GM18498 (cell line): ENCODE results near the gene ACBD4.

Experiments
- ATAC-seq: cut with Tn5 transposase; IDR thresholded peaks from one replicate; pipeline ENCODE4 v1.9.1; 2021; ENCODE audit warnings: mild to moderate bottlenecking, moderate library complexity; ENCODE audit not compliant: unreplicated experiment

ACBD4 gene, protein sequence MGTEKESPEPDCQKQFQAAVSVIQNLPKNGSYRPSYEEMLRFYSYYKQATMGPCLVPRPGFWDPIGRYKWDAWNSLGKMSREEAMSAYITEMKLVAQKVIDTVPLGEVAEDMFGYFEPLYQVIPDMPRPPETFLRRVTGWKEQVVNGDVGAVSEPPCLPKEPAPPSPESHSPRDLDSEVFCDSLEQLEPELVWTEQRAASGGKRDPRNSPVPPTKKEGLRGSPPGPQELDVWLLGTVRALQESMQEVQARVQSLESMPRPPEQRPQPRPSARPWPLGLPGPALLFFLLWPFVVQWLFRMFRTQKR

GRCh38 chr17:45135192-45135977 is at the start of gene ACBD4:
TSS of gene ACBD4 (plus strand) at chr17:45135687. CDS start at chr17:45136145, 458 bp downstream.
- ATAC-seq = peak; percentile 79

- ATAC-seq = no peak
These were observed 49.1 kb upstream of the ACBD4 start for GRCh38 chr17:45086391-45086790.

DNA sequence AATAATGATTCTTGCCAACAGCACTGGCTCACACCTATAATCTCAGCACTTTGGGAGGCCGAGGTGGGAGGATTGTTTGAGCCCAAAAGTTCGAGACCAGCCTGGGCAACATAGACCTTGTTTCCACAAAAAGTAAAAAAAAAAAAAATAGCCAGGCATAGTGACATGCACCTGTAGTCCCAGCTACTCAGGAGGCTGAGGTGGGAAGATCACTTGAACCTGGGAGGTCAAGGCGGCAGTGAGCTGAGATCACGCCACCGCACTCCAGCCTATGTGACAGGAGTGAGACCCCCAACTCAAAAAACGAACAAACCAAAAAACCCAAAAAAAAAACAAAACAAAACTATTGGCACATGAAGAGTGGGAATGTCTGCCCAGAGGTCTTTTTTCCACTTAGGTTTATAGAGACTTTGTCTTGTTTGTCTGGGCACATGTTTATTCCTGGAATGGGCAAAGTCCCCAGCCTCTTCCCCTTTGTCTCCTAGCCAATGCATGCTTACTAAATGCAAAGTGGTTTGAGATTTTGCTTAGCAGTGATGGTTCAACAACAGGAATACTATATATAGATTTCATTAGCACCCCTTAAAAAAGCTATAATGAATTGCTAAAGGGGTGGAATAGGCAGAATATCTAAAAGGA is 48.5 kb upstream of the ACBD4 start:
- no peak for ATAC-seq

GRCh38 chr17:45087504-45087975 is 47.9 kb upstream of the ACBD4 start:
- no peak for ATAC-seq

GRCh38 chr17:45087978-45088377 is 47.5 kb upstream of the ACBD4 start:
- ATAC-seq = no peak

DNA sequence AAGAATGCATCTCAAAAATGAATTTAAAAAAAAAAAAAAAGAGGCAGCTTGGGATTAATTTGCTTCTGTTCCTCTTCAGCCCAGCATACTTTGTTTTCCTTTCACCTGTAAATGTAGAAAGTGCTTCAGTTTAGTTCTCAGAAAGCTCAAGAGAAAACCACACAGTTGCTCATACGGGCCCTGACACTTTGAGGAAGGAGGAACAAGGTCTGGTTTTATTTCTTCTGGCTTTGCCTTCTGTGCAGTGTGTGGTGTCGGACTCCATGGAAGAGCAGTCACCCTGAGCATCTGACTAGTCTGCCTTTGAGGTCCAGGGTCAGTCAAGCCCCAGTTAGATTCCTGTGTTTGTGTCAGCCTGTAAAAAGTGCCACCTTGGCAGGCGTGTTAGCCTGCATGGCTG is 46.7 kb upstream of the ACBD4 start:
- ATAC-seq = no peak

DNA sequence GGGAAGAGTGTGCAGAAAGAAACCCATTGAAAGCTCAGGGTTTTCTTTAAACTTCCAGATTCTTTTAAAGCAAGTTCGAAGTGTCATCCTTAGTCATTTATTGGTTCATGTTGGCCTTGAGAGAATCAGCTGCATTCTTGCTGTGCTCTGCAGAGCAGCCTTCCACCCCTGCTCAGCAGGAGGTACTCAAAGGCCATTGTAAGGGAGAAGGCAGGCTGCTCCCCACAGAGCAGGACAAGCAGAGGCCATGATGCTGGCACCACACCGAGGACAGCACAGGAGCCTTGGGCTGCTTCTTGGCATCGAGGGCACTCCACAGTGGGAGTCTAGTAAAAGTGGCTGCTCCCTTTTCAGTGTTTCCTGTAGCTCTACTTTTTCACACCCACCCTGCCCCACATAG is 44.8 kb upstream of the ACBD4 start:
- ATAC-seq = no peak

DNA sequence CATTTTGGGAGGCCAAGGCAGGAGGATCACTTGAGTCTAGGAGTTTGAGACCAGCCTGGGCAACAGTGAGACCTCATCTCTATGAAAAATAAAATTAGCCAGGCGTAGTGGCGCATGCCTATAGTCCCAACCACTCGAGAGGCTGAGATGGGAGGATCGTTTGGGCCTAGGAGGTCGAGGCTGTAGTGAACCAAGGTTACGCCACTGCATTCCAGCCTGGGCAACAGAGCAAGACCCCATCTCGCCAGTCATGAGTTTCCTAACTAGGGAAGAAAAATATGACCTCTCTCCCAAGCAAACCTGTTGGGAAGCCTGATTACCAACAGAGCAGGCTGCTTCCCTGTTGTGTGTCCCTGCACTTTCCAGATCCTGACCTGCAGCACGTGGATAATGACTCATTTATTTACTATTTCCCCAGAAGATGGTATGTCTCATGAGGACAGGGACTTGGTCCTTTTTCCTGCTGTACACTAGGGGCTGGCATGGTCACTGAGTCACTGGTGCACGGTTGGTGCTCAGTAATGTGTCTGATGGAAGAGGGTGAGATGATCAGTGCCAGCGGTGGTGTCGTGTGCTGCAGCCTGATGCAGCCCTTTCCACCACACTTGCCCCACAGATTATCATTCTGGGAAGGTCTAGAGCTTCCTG is 43.6 kb upstream of the ACBD4 start:
- no peak for ATAC-seq

- ATAC-seq = no peak
These were observed 42.5 kb upstream of the ACBD4 start for GRCh38 chr17:45092911-45093430.

- ATAC-seq = no peak
These were observed 41.9 kb upstream of the ACBD4 start for GRCh38 chr17:45093444-45094110.

DNA sequence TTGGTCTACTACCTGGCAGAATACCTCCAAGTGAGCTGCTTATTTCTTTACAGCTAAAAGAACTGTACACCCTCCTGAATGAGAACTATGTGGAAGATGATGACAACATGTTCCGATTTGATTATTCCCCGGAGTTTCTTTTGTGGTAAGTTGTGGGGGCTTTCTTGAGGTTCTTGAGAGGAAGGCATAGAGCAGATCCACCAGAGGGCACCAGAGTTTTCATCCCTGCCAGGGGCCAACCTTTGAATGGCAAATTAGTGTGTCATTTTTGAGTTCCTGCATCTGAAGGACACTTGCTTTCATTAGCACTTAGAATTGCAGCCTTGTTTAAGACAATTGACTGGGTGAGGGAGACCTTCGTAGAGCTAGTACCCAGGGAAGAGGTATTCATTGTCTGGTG is 39.3 kb upstream of the ACBD4 start:
- ATAC-seq = no peak

- ATAC-seq = no peak
These were observed 38.6 kb upstream of the ACBD4 start for GRCh38 chr17:45096926-45097325.

- no peak for ATAC-seq
These were observed 37.2 kb upstream of the ACBD4 start for GRCh38 chr17:45098081-45098868.

- no peak for ATAC-seq
These were observed 36.4 kb upstream of the ACBD4 start for GRCh38 chr17:45098869-45099616.

DNA sequence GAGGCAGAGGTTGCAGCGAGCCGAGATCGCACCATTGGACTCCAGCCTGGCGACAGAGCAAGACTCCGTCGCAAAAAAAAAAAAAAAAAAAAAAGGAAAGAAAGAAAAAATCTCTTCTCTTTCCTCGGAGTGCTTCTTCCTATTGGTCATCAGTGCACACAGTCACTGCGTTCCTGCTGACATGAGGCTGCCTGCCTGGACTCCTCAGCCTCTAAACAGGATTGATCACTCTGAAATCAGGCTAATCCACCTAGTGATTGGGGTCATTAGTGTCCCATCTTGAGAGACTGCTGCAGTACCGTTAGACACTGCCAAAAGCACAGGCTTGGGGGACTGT is 34.0 kb upstream of the ACBD4 start:
- ATAC-seq = no peak

DNA sequence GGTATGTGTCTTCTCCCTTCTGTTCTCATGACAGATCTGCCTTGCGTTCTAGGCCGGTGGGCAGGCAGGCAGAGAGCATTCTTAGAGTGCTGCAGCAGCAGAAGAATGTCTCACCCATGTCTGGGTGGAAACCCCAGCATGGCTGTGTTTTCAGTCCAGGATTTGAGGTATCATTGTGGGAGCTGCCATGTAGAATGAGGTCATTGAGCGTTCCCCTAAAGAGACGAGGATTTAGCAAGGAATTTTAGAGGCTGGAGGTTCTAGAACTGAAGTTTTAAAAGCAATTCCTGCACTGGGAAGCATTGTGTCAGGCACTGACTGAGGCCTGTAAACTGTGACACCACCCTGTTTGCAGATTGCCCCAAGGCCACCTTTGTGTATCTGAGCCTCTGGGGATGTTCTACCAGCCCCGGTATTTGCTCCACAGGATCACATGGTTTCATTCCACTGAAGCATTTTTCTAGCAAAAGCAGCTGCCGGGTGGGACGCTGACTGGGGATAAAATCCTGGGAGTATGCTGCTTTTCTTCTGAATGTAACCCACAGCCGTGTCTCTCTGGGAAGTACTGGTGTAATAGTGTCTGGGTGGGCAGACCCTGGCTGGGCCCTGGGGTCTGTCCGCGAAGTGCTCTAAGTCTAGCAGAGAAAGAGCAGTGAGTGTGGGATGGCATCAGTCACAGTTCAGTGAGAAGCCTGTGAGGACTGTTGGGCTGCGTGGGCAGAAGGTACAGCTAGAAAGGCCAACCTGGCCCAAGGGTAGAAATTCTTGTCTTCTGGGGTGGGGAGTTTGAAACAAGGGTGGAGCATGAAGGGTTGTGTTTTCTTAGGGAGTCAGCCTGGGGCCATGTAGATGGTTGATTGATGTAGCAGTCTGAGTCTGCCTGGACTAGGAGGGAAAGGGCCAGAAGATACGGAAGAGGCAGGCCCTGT is 33.3 kb upstream of the ACBD4 start:
- ATAC-seq = no peak

GRCh38 chr17:45102856-45103255 is 32.6 kb upstream of the ACBD4 start:
- ATAC-seq = no peak

GRCh38 chr17:45103269-45103795 is 32.2 kb upstream of the ACBD4 start:
- ATAC-seq = no peak
